HG03354 (cell line): ENCODE data around the gene P2RY6.

Experiments
- ATAC-seq: cut with Tn5 transposase; IDR thresholded peaks from one replicate; pipeline ENCODE4 v1.9.1; 2021; ENCODE audit warnings: mild to moderate bottlenecking; ENCODE audit not compliant: unreplicated experiment, poor library complexity, severe bottlenecking

The P2RY6 gene

DNA sequence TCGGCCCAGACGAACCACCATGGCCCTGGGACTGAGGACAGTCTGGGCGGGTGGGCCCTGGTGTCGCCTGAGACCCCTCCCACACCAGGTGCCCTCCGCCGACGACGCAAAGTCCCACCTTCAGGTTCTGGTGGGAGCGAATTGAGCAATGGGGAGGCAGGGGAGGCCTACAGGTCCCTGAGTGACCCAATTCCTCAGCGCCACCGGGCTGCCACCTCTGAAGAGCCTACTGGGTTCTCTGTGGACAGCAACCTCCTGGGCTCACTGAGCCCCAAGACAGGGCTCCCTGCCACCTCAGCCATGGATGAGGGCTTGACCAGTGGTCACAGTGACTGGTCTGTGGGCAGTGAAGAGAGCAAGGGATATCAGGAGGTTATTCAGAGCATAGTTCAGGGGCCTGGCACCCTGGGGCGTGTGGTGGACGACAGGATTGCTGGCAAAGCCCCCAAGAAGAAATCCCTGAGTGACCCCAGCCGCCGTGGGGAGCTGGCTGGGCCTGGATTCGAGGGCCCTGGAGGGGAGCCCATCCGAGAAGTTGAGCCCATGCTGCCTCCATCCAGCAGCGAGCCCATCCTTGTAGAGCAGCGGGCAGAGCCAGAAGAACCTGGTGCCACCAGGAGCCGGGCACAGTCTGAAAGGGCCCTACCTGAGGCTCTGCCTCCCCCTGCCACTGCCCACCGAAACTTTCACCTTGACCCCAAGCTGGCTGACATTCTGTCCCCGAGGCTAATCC lies 38.7 kb downstream of the P2RY6 start:
- ATAC-seq: no peak

DNA sequence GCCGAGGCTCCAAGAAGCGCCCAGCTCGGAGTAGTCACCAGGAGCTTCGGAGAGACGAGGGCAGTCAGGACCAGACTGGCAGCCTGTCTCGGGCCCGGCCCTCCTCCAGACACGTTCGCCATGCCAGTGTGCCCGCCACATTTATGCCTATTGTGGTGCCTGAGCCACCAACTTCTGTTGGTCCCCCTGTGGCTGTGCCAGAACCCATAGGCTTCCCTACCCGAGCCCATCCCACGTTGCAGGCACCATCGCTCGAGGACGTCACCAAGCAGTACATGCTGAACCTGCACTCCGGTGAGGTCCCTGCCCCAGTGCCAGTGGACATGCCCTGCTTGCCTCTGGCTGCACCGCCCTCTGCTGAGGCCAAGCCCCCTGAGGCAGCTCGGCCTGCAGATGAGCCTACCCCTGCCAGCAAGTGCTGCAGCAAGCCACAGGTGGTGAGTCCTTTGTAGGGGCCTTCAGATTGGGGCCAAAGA lies 39.3 kb downstream of the P2RY6 start:
- no peak for ATAC-seq

DNA sequence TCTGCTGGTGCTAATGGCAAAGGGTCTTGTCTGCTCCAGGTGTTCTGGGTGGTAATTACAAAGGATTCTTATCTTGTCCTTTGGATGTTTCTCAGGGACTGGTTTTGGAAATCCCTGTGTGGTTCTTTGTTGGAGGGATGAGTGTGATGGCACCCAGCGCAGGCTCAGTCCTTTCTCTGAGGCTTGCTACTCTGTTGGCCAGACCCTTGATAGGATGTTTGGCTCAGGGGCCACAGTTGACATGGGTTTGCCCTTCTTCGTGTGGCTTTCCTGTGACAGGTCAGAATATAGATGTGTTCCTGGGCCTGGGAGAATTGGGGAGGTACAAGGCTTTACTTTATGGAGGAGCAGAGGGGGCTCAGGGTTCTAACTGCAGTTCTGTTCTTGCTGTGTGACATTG lies 39.9 kb downstream of the P2RY6 start:
- ATAC-seq: no peak

DNA sequence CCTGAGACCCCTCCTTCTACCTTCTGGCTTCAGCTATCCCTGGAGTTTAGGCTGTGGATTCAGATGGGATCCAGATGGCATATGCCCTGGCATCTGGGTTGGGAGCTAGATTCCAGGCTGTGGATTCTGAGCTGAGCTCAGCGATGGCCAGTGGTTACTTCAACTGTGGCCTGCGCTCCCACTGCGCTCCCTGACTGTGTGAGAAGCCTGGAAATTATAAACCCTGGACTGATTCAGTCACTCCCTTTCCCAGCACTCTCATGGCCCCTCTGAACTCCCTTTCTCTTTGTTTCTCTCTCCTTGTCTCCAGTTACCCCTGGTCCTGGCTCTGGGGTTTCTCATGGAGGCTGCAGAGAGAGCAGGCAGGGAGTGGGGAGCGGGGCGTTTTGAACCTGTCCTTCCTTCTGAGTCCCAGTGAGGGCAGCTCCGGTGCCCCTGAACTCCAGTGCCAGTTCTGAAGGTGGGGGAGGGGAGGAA lies 40.8 kb downstream of the P2RY6 start:
- ATAC-seq: no peak

DNA sequence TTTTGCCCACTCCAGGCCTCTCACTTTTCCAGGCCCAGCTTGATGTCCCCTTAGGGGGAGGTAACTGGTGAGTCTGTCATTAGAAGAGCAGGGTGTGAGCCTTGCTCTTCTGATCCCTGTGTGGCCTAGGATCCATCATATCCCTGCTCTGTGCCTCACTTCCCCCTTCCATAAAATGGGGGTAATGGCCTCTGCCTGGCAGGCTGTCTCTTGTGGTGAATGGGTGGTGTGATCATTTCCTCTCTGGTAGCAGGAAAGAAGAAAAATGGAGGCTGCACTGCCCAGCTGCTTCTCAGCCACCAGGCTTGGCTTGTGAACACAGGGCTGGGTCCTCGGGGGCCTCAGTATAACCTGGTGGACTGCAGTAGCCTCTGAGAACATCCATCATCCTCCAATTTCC lies 41.5 kb downstream of the P2RY6 start:
- no peak for ATAC-seq

DNA sequence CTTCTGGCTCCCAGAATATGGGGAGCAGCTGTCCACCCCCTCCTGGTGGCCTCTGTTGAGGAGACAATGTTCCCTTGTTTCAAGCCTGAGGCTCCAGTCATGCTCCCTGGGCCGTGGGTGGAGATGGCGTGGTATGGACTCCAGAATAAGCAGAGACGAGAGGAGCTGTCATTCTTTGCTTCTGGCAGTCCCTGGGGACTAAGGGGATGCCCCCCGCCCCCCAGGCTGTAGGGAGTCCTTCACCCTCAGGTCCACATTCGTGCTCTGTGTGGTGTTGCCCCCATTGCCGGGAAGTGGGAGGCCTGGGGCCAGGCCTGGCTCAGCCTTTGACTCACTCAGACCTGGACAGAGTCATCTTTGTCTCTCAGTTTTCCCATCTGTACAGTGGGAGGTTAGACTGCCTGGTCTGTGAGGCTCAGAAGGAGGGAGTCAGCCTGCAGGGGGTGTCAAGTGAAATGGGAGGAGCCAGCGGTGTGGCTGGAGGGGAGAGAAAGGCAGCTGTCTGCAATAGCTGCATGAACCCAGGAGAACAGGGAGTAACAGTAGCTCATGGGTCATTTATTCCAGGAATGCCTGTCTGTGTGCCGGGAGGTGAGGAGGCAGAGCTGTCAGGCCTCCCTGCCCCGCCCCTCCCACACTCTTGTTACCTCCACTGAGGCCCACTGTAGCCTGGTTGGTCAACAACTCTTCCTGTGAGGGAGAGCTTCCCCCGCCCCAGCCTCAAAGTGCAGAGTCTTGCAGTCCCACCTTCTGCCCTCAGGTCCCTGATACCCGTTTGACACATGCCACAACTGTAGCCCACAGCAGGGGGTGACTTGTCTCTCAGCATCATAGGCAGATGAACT lies 42.2 kb downstream of the P2RY6 start:
- ATAC-seq: no peak

DNA sequence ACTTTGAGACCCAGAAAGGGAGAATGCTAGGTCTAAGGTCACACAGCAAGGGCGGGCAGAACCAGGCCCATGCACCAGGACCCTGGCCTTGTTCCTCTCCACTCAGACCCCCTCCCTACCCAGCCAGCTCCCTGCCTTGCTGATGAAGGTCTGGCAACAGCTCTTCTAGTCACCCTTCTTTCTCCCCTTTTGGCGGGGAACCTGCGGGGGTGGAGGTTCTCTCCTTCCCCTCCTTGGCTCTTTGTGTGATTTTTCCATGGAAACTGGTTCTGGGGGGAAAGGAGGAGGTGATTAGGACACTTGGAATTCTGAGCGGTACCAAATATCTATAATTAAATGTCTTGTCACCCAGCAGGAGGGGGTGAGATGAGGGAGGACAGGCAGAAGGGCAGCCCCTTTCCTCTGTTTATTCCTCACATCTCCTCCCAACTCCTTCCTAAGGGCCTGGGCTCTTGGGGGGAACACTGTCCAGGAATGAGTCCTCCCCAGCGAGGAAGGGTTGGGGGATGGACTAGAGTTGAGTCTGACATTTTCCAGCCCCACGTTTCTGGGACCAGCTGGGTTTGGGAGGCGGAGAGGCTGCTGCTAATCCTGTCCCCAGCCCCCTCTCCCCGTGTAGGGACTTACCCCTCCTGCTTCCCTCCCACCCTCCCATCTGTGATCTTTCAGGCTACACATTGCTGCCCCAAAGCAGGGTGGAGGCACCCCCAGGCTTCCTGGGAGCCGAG lies 43.3 kb downstream of the P2RY6 start:
- no peak for ATAC-seq

DNA sequence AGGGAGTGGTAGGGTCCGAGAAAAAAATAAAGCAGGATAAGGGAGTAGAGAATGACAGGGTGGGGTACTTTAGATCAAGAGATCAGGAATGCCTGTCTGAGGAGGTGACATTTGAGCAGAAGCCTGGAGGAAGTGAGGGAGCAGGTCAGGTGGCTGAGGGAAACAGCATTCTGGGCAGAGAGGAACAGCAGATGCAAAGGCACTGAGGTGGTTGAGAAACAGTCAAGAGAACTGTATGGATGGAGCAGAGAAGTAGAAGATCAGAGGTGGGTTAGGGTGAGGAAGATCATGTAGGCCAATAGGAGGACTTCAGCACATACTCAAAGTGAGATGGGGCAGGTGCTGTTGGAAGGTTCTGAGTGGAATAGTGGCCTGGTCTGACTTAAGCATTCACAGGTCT lies 44.3 kb downstream of the P2RY6 start:
- ATAC-seq: no peak

DNA sequence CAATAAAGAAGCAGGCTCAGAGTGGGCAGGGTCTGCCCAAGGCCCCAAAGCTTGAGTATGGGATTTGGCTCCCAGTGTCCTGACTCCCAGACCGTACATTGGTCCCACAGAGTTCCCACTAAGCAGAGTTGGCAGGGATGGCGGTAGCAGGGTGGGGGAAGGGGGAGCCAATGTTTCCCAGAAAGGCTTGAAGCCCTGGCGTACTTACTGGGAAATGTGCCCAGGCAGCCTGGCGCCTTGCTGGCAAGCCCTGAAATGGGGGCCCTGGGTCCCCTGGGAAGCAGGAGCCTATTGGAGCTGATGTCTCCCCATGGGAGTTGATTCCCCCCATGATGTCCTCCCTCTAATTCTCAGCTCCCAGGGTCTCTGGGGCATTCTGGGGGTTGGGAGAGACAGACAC lies 45.2 kb downstream of the P2RY6 start:
- no peak for ATAC-seq

DNA sequence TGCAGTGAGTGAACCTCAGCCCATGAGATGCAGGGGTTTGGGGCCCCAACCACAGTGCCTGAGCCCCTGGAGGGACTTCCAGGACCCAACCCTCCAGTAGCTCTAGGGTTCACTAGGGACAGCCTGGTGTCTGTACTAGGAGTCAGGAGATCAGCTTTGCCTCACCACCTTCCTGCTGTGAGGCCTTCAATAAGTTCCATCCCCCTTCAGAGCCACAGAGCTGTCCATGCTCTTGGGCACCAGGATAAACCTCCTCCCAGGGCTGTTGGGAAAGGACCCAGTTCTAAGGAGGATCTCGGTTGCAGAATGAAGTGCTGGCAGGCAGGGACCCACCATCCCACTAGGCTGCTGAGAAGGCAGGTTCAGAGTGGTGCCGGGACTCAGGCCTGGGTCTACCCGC lies 45.7 kb downstream of the P2RY6 start:
- ATAC-seq: no peak

DNA sequence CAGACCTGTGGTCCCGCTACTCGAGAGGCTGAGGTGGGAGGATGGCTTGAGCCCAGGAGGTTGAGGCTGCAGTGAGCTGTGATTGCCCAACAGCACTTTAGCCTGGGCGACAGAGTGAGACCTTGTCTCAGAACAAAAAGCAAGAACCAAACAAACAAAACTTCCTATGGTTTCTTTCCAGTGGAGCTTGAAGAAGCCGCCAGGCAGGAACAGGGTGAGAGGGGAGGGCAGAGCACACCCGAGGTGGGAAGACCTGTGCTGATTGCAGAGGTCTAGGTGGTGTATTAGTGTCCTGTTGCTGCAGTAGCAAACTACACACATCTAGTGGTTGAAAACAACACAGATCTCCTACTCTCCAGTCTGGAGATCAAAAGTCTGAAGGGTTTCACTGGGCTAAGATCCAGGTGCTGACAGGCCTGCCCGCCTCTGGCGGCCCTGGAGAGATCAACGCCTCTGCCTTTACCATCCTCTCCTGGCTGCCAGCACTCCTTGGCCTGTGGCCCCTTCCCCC lies 46.4 kb downstream of the P2RY6 start:
- ATAC-seq: no peak

DNA sequence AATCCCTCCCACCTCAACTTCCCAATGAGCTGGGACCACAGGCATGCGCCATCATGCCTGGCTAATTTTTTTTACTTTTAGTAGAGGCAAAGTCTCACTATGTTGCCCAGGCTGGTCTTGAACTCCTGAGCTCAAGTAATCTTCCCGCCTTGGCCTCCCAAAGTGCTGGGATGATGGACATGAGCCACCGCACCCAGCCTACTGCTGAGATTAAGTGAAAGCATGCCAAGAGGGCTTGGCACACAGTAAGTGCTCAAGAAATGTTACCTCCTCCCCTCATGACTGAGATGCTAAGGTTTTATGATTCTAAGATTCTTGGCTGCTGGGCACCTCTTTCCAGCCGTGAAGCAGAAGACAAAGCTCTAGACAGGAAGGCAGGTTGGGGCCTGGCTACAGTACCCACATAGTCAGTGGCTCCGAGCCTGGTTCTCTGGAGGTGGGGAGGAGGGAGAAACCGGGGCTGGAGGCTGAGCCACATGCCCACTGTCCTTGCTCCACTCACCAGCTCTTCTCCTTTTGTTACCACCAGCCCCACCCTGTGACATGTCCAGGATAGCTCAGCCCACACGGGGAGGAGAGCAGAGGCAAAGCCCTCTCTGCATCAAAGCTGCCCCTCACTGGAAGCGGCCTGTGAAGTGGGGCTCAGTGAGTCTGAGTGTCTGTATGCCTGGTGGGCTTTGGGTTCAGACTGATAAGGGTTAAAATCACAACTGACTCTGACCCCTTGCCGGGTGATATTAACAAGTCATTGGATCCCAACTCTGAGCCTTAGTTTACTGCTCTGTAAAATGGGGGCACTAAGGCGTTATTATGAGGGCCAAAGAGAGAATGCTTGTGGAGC lies 48.8 kb downstream of the P2RY6 start:
- no peak for ATAC-seq

DNA sequence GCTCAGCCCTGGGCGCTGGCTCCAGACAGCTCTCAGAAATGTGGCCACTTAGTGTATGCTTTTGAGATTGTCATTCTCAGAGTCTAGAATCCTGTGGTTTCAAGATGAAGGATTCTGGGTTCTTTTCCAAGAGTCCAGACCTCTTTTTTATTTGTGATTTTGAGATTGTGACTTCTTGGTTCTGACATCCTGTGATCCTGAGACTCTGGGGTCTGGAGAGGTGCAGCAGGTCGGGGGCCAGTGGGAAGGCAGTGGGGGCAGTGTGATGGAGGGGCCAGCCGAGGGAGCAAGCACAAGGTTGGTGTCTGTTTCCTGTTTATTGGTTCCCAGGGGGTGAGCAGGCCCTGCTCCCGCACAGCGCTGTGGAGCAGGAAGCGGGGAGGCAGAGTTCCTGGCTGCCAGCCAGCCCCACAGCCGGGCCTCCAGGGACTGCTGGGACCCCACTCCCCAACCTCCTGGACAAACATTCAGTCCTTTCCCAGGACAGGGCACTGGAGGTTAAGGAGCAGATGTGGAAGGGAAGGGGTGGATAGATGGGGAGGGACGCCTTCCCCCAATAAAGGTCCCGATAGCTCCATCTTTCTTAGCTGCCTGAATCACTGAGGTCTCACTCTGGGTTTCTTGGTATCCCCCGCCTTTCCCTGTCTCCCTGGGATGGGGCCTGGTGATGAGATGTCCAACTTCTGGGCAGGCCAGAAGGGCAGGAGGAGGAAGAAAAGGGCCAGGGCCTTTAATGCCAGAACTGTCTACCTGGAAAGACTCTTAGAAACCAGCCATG lies 49.7 kb downstream of the P2RY6 start:
- ATAC-seq: no peak

DNA sequence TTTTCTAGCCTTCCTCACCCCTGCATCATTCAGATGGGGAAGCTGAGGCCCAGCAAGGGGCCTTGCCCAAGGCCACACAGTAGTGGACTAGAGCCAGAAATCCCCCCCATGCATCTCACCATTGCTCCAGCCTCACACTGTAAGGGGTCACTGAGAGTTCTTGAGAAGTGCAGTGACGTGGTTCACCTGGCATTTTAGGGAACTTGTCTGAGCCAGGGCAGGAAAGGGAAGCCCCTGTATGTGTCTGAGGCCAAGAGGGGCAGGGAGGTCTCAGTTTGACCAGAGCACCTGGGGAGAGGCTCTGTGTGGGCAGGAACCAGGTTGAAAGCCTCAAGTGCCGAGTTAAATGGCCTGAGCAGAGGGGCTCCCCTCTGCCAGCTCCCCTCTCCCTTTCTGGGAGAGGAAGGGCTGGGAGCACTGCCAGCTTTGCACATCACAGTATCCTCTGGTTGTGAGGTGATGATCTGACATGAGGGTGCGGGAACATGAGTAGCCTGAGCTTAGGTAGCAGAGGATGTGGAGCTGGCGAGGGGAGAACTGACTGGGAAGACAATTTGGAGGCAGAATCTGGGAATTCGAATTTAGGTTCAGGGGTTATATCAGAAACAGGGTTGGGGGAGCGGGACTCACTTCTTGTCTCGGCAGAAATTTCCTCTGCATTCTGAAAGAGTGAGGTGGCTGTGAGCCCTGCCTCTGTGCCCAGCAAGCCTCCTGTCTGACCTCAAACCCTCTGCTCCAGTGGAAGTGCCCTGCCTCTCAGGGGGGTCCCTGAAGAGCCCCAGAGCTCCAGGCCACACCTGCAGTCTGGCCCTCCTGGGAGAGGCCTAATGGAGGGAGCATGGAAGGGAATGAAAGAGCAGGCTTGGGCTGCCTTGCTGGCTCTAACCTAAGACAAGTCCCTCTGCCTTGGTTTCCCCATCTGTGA lies 50.5 kb downstream of the P2RY6 start:
- ATAC-seq: no peak

DNA sequence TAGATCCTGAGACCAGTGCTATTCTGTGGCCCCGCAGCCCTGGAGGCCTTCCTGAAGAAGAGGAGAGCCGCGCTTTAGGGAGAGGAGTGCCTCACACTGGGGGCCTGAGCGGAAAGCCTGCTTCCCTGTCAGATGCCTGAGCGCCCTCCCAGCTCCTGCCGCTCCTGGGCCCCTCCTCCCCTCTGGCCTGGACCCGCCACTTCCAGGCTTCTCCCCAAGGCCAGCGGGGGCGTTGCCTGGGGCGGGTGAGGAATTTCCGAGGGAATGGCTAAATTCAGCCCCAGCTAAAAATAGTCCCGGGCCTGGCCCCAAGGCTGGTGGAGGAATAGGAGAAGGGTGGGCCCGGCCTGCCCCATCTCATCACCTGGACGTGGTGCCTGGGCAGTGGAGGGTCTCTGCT lies 51.3 kb downstream of the P2RY6 start:
- no peak for ATAC-seq

DNA sequence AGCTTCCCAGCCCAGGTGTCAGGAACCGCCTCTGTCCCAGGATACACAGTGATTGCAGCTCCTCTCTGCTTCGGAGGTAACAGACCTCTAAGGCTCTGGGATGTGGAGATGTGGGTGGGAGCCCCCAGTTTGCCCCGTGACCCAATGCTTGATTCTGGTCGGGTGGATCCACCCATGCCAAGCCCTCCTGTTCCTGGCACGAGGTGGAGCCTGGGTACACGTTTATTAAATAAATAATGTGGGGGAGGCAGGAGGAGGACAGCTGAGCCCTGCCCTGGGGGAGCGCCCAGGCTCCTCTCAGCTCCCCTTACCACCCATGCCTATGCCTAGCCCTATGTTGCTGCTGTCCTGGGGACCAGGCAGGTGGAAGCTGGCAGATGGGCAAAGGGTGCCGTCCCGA lies 52.0 kb downstream of the P2RY6 start:
- no peak for ATAC-seq

DNA sequence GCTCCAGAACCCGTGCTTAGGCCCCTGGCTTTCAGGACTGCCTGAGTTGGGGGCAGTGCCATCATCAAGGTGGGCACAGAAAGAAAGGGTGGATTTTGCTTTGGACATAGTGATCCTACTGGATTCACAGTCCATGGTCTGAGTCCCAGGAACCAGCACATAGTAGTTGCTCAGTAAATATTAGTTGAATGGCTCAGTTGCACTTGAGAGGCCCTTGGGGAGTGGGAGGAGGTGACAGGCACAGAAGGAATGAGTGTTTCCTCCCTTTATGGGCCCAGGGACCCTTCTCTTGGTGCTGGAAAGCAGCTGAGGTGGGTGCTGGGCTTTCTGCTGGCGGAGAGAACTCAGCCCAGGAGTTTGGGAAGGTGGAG lies 52.5 kb downstream of the P2RY6 start:
- peak; percentile 3 for ATAC-seq
